Loucy (cell line): ENCODE data around the gene VWA5B1.

Experiments
- EZH2phosphoT487 ChIP-seq: fragments of 200-600 bp; IDR thresholded peaks from 2 replicates; pipeline ENCODE4 v1.6.1; 2018; ENCODE audit warnings: antibody characterized with exemption, mild to moderate bottlenecking, moderate library complexity, borderline replicate concordance
- TF ChIP-seq, protein P1 (sequence below): fragments of 200-600 bp; sonication (generic); conservative IDR thresholded peaks from 2 replicates; pipeline ENCODE4 v1.5.1; 2014; ENCODE audit warnings: mild to moderate bottlenecking, antibody characterized with exemption, low read length

DNA sequence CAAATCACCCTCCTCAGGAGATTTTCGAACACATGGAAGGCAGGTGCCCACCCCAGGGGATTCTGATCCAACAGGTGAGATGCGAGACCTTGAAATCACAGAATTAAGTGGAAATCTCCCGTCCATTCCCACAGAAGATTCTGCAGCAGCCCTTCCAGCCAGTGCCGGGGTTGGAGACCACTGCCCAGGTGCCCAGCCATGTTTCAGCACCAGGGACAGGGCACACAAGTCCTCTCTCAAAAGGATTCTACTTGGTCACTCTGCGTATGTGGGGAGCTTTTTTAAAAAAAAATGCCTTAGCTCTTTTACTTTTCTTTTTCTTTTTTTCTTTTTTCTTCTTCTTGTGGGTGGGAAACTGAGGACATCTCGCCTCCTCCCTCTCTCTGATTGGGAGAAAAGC is 80.7 kb downstream of the VWA5B1 start:
- TF ChIP-seq, protein P1, sequence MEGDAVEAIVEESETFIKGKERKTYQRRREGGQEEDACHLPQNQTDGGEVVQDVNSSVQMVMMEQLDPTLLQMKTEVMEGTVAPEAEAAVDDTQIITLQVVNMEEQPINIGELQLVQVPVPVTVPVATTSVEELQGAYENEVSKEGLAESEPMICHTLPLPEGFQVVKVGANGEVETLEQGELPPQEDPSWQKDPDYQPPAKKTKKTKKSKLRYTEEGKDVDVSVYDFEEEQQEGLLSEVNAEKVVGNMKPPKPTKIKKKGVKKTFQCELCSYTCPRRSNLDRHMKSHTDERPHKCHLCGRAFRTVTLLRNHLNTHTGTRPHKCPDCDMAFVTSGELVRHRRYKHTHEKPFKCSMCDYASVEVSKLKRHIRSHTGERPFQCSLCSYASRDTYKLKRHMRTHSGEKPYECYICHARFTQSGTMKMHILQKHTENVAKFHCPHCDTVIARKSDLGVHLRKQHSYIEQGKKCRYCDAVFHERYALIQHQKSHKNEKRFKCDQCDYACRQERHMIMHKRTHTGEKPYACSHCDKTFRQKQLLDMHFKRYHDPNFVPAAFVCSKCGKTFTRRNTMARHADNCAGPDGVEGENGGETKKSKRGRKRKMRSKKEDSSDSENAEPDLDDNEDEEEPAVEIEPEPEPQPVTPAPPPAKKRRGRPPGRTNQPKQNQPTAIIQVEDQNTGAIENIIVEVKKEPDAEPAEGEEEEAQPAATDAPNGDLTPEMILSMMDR = no peak
- no peak for TF ChIP-seq EZH2phosphoT487
